HEK293 (cell line): ENCODE data around the gene CD1D.
"Not testable (repeated sequence)": the region's sequence is repeated elsewhere in the genome, so short reads cannot be mapped to it uniquely, and the experiment has no call there.

ENCODE experiments used
- CTCF ChIA-PET: fragments of 350-600 bp; formaldehyde crosslinking; extraction: SDS; loops from one replicate; lab custom pipeline; 2021; ENCODE audit warnings: antibody characterized with exemption; lab: Yijun Ruan, JAX
- POLR2A ChIA-PET: fragments of 300-600 bp; formaldehyde crosslinking; extraction: SDS; loops from one replicate; lab custom pipeline; 2020; ENCODE audit warnings: antibody characterized with exemption, inconsistent platforms; lab: Yijun Ruan, JAX
- H3K27ac ChIP-seq: fragments of 200-500 bp; sonication (Bioruptor generic); 2 replicates; pipeline ENCODE4 v1.5.1; 2014; ENCODE audit warnings: low read depth, low read length, control low read depth, inconsistent platforms; ENCODE audit errors: extremely low read depth
- H3K36me3 ChIP-seq, 2 experiments: fragments of 200-500 bp in 1 of 2; sonication (Bioruptor generic) in 1 of 2; 1 replicate in 1 of 2; 2 replicates in 1 of 2; pipeline ENCODE4 v1.5.1; 2014 to 2017; ENCODE audit warnings: inconsistent platforms in 2 of 2, low read length in 2 of 2; ENCODE audit not compliant: control insufficient read depth in 2 of 2, insufficient read depth in 1 of 2
- H3K4me1 ChIP-seq: fragments of 200-500 bp; sonication (Bioruptor generic); 2 replicates; pipeline ENCODE4 v1.5.1; 2014; ENCODE audit warnings: mild to moderate bottlenecking, low read length, inconsistent platforms; ENCODE audit not compliant: control insufficient read depth, insufficient read depth
- H3K4me3 ChIP-seq: 2 replicates; pipeline ENCODE4 v1.5.1; 2011; ENCODE audit warnings: low read depth, mild to moderate bottlenecking, control low read depth, low read length, moderate library complexity
- H3K9me3 ChIP-seq: fragments of 200-500 bp; sonication (Bioruptor generic); 2 replicates; pipeline ENCODE4 v1.5.1; 2014; ENCODE audit warnings: low read depth, low read length, inconsistent platforms; ENCODE audit not compliant: control insufficient read depth, insufficient read depth
- IKZF3 ChIP-seq: fragments of 450-650 bp; IDR thresholded peaks from 2 replicates; pipeline ENCODE4 v1.5.0; 2018; ENCODE audit warnings: missing biosample characterization, mild to moderate bottlenecking, missing genetic modification characterization, moderate library complexity
- SALL2 ChIP-seq: fragments of 450-650 bp; formaldehyde crosslinking; IDR thresholded peaks from 2 replicates; pipeline ENCODE4 v1.5.0; 2017; ENCODE audit warnings: missing biosample characterization, mild to moderate bottlenecking, missing genetic modification characterization, borderline replicate concordance
- SCRT1 ChIP-seq: fragments of 450-650 bp; formaldehyde crosslinking; IDR thresholded peaks from 2 replicates; pipeline ENCODE4 v1.5.1; 2016; ENCODE audit warnings: missing biosample characterization, missing genetic modification characterization, borderline replicate concordance
- SCRT2 ChIP-seq: fragments of 450-650 bp; formaldehyde crosslinking; IDR thresholded peaks from 2 replicates; pipeline ENCODE4 v1.5.1; 2016; ENCODE audit warnings: missing biosample characterization, missing genetic modification characterization
- ZBTB17 ChIP-seq: fragments of 450-650 bp; formaldehyde crosslinking; IDR thresholded peaks from 2 replicates; pipeline ENCODE4 v1.5.1; 2016; ENCODE audit warnings: missing biosample characterization, missing genetic modification characterization
- ZBTB6 ChIP-seq: fragments of 450-650 bp; formaldehyde crosslinking; IDR thresholded peaks from 2 replicates; pipeline ENCODE4 v1.5.1; 2017; ENCODE audit warnings: missing biosample characterization, missing genetic modification characterization
- ZNF133 ChIP-seq: fragments of 450-650 bp; formaldehyde crosslinking; IDR thresholded peaks from 2 replicates; pipeline ENCODE4 v1.5.1; 2016; ENCODE audit warnings: missing biosample characterization, missing genetic modification characterization
- ZNF16 ChIP-seq: fragments of 450-650 bp; formaldehyde crosslinking; IDR thresholded peaks from 2 replicates; pipeline ENCODE4 v1.5.1; 2016; ENCODE audit warnings: low read depth, missing biosample characterization, missing genetic modification characterization
- ZNF335 ChIP-seq: fragments of 450-650 bp; formaldehyde crosslinking; conservative IDR thresholded peaks from 2 replicates; pipeline ENCODE4 v1.5.1; 2016; ENCODE audit warnings: missing biosample characterization, missing genetic modification characterization
- ZNF391 ChIP-seq: fragments of 450-650 bp; formaldehyde crosslinking; IDR thresholded peaks from 2 replicates; pipeline ENCODE4 v1.5.1; 2016; ENCODE audit warnings: low read depth, missing biosample characterization, missing genetic modification characterization, borderline replicate concordance
- ZNF549 ChIP-seq: fragments of 450-650 bp; IDR thresholded peaks from 2 replicates; pipeline ENCODE4 v1.5.1; 2018; ENCODE audit warnings: missing biosample characterization, missing genetic modification characterization, mild to moderate bottlenecking, inconsistent platforms, moderate library complexity
- ZNF645 ChIP-seq: fragments of 450-650 bp; formaldehyde crosslinking; IDR thresholded peaks from 2 replicates; pipeline ENCODE4; 2016; ENCODE audit warnings: missing biosample characterization, missing genetic modification characterization
- TF ChIP-seq, protein P1 (sequence below): fragments of 450-650 bp; formaldehyde crosslinking; IDR thresholded peaks from 2 replicates; pipeline ENCODE4 v1.5.1; 2016; ENCODE audit warnings: missing biosample characterization, missing genetic modification characterization, borderline replicate concordance
- TF ChIP-seq, protein P2 (sequence below): fragments of 450-650 bp; formaldehyde crosslinking; IDR thresholded peaks from 2 replicates; pipeline ENCODE4 v1.5.1; 2017; ENCODE audit warnings: missing biosample characterization, missing genetic modification characterization

Gene CD1D

GRCh38 chr1:158169105-158169504 lies 11.6 kb upstream of the CD1D start:
- H3K36me3 ChIP-seq, result no peaks in the 10 kb centered on the region
- H3K9me3 ChIP-seq, result no peaks in the 10 kb centered on the region
- ChIA-PET POLR2A (no interaction called here), CTCF (interaction anchor here (0.6 to 1.7 kb wide), 3 partner anchors 10 to 283 kb away, joined by 5 to 6 read pairs (median 5); no protein-coding TSS in a partner anchor)
- H3K27ac ChIP-seq, result no peak overlapping the region
- no peaks in the 10 kb centered on the region for H3K4me1 ChIP-seq
- no peak overlapping the region for H3K4me3 ChIP-seq
- peak; percentile 97 for TF ChIP-seq ZNF549 (tag by site-specific recombination)
- TF ChIP-seq ZNF391, result no peak

GRCh38 chr1:158175915-158176314 lies 4.8 kb upstream of the CD1D start:
- POLR2A ChIA-PET, H3K9me3 ChIP-seq, H3K4me1 ChIP-seq, H3K27ac ChIP-seq, H3K4me3 ChIP-seq, H3K36me3 ChIP-seq: not testable (repeated sequence)
- CTCF ChIA-PET, result interaction anchor here (0.9 to 1.2 kb wide), 2 partner anchors 9 to 28 kb away, joined by 3 to 4 read pairs; no protein-coding TSS in a partner anchor

DNA sequence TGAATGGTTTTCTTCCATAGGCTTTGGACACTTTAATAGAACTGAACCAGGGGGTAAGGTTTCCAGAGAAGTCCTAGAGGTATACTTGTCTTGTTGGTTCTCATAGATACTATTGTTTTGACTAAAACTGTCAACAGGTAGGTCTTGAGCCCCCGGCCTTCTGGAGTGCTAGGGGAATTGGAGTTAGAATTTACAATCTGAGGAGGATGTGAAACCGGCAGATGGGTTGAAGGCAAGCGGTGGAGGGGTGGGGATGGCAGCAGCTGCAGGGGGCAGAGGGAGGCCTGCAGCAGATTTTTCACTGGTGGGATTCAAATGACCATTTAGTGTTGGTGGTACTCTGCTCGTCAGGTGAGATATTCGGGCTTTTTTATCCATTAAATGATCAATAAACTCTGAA lies 4.3 kb upstream of the CD1D start:
- Histone ChIP-seq H3K4me1 (no peaks in the 10 kb centered on the region; the same call in 1 of the 2 replicates), H3K9me3 (no peaks in the 10 kb centered on the region), H3K4me3 (no peak overlapping the region), H3K36me3 (no peaks in the 10 kb centered on the region), H3K27ac (no peak overlapping the region)
- CTCF ChIA-PET, result interaction anchor here (0.9 to 2.3 kb wide), 3 partner anchors 8 to 55 kb away, joined by 3 to 7 read pairs (median 4); no protein-coding TSS in a partner anchor
- TF ChIP-seq SALL2 (tag by site-specific recombination), result no peak
- no peak for TF ChIP-seq ZNF133 (tag by site-specific recombination)
- TF ChIP-seq ZNF16 (tag by site-specific recombination), result no peak
- TF ChIP-seq, protein P1, sequence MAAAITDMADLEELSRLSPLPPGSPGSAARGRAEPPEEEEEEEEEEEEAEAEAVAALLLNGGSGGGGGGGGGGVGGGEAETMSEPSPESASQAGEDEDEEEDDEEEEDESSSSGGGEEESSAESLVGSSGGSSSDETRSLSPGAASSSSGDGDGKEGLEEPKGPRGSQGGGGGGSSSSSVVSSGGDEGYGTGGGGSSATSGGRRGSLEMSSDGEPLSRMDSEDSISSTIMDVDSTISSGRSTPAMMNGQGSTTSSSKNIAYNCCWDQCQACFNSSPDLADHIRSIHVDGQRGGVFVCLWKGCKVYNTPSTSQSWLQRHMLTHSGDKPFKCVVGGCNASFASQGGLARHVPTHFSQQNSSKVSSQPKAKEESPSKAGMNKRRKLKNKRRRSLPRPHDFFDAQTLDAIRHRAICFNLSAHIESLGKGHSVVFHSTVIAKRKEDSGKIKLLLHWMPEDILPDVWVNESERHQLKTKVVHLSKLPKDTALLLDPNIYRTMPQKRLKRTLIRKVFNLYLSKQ, result no peak
- no peak for TF ChIP-seq ZNF645 (tag by site-specific recombination)
- POLR2A ChIA-PET, result interaction anchor here (0.7 kb wide), 1 partner anchor 183 kb away, joined by 3 read pairs; no protein-coding TSS in a partner anchor

DNA sequence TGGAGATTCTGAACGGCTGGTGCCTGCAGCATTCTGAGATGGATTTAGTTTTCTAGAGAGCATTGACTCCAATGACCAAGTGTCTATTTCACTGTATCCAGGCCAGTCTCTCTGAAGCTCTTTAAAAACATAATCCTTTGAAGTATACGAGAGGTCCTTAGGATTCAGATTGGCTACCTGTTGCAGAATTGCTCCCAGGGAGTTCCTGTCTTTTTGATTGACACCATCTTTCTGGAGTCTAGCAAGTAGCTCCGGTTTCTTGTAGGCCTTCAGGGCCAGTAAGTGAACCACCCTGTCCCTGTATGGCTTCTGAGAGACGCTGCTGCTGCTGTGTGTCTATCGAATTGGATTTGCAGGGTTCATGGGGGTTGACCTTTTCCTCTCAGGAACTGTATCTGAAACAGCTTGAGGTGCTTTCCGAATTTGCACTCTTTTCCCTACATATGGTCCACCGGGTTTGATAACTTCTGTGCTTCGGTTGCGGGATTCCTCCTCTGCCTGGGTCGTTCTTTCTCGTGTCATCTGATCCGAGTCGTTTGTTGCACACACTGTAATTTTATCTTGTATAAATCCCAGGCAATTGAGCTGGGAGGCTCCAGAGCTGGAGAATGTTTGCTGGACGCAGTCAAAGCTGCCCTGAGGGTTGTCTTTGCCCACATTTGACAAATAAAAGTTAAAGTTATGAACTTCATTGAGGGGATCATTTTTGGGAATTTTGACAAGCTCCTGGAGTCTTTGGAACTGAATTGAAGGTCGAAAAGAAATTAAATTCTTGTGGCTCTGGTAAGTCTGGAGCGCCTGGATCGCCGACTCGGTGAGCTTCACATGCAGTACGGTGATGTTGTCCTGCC lies 3.6 kb upstream of the CD1D start:
- H3K9me3 ChIP-seq, H3K27ac ChIP-seq, H3K36me3 ChIP-seq, H3K4me1 ChIP-seq: not testable (repeated sequence)
- H3K4me3 ChIP-seq, result peak overlapping the region; percentile 38
- POLR2A ChIA-PET, result interaction anchor here (0.7 to 1.6 kb wide), 2 partner anchors 27 to 184 kb away, joined by 3 to 4 read pairs; no protein-coding TSS in a partner anchor
- TF ChIP-seq SCRT1 (tag by site-specific recombination), result 0 out of 2 replicates have a peak, but pooled peaks have one; percentile 32
- peak; percentile 87 for TF ChIP-seq ZNF335 (tag by site-specific recombination)
- TF ChIP-seq, protein P2, sequence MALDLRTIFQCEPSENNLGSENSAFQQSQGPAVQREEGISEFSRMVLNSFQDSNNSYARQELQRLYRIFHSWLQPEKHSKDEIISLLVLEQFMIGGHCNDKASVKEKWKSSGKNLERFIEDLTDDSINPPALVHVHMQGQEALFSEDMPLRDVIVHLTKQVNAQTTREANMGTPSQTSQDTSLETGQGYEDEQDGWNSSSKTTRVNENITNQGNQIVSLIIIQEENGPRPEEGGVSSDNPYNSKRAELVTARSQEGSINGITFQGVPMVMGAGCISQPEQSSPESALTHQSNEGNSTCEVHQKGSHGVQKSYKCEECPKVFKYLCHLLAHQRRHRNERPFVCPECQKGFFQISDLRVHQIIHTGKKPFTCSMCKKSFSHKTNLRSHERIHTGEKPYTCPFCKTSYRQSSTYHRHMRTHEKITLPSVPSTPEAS (tag by site-specific recombination), result peak; percentile 68
- TF ChIP-seq ZBTB17 (tag by site-specific recombination), result peak; percentile 63; the same call in 1 of the 2 replicates
- TF ChIP-seq IKZF3 (tag by site-specific recombination), result 0 out of 2 replicates have a peak, but pooled peaks have one; percentile 29
- 0 out of 2 replicates have a peak, but pooled peaks have one; percentile 20 for TF ChIP-seq ZBTB6
- TF ChIP-seq SCRT2 (tag by site-specific recombination), result peak; percentile 85
- CTCF ChIA-PET, result interaction anchor here (0.6 to 2.3 kb wide), 3 partner anchors 26 to 1141 kb away, joined by 3 to 7 read pairs (median 3); no protein-coding TSS in a partner anchor
